Gastrocnemius medialis (tissue), 4 donors: ENCODE measurements around the gene CTIF.

ENCODE experiments used
- POLR2A ChIP-seq, 2 donors: fragments of 450-650 bp; IDR thresholded peaks; one replicate each; pipeline ENCODE4 v1.6.1; 2017; ENCODE audit warnings: antibody characterized with exemption in 2 of 2, mild to moderate bottlenecking in 2 of 2, moderate library complexity in 2 of 2
- TF ChIP-seq, protein P1 (sequence below), 5 experiments: fragments of 450-650 bp in 3 of 5; fragments of 200-600 bp in 2 of 5; sonication (generic) in 2 of 5; IDR thresholded peaks in 4 of 5; conservative IDR thresholded peaks in 1 of 5; 1 replicate in 4 of 5; 2 replicates in 1 of 5; pipeline ENCODE4 v1.5.1; 2016 to 2019; ENCODE audit warnings: antibody characterized with exemption in 5 of 5, mild to moderate bottlenecking in 3 of 5, moderate library complexity in 3 of 5

DNA sequence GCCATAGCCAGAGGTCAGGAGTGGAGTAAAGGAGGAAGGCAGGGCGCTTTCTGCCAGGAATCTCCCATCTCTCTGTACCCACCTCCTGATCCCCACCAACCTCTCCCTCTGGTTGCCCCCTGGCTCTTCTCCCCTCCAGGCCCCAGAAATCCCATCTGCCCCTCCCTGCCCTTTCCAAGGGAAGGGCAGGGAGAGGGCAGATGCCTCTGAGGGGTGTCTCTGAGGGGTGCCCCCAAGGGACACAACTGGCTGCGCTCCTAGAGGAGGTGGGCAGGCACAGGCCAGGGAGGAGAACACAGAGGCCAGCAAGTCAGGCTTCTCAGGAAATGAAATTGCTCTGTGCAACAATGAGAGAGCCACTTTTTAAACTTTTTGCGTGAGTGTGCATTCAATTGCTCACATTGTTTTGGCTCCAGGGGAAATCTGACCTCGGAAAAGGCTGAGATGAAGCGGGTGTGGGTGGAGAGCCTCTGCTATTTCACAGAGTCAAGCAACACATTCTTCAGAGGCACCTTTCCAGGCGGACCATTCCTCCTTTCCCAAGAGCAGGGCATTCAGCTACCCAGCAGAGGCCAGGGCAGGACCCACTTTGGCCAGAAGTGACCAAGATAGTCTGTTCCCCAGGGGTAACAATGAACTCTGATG lies 286.4 kb downstream of the CTIF start:
- TF ChIP-seq POLR2A (IDR thresholded peaks at IDR 0.05): no peak
- TF ChIP-seq, protein P1, sequence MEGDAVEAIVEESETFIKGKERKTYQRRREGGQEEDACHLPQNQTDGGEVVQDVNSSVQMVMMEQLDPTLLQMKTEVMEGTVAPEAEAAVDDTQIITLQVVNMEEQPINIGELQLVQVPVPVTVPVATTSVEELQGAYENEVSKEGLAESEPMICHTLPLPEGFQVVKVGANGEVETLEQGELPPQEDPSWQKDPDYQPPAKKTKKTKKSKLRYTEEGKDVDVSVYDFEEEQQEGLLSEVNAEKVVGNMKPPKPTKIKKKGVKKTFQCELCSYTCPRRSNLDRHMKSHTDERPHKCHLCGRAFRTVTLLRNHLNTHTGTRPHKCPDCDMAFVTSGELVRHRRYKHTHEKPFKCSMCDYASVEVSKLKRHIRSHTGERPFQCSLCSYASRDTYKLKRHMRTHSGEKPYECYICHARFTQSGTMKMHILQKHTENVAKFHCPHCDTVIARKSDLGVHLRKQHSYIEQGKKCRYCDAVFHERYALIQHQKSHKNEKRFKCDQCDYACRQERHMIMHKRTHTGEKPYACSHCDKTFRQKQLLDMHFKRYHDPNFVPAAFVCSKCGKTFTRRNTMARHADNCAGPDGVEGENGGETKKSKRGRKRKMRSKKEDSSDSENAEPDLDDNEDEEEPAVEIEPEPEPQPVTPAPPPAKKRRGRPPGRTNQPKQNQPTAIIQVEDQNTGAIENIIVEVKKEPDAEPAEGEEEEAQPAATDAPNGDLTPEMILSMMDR (IDR thresholded peaks at IDR 0.05 in 4 of 5, conservative IDR thresholded peaks at IDR 0.05 in 1 of 5): no peak
